Osteoblast (primary cell): ENCODE measurements around the gene SYT9. TPM values are rescaled to one million over a fixed set of nuclear protein-coding genes. Genes with fewer than 3 reads are reported as not detected.

Experiments used
- DNase-seq: peaks from one replicate; pipeline ENCODE4 v3.0.0; 2011; ENCODE audit warnings: low spot score, mixed read lengths; ENCODE audit not compliant: insufficient read length; ENCODE audit errors: missing footprints
- H2AFZ ChIP-seq: 2 replicates; pipeline ENCODE4 v1.6.0; 2011; ENCODE audit warnings: mild to moderate bottlenecking, low read length
- H3K27ac ChIP-seq: 2 replicates; pipeline ENCODE4 v1.5.1; 2011; ENCODE audit warnings: mild to moderate bottlenecking, low read depth, low read length, moderate library complexity
- H3K27me3 ChIP-seq: 2 replicates; pipeline ENCODE4 v1.6.0; 2012; ENCODE audit warnings: mild to moderate bottlenecking, control low read depth, inconsistent platforms, low read length, moderate library complexity; ENCODE audit not compliant: insufficient read depth
- H3K36me3 ChIP-seq: 2 replicates; pipeline ENCODE4 v1.5.1; 2011; ENCODE audit warnings: mild to moderate bottlenecking, low read length, control low read depth, moderate library complexity; ENCODE audit not compliant: insufficient read depth
- H3K4me1 ChIP-seq: 2 replicates; pipeline ENCODE4 v1.5.1; 2011; ENCODE audit warnings: mild to moderate bottlenecking, low read length, control low read depth, moderate library complexity; ENCODE audit not compliant: insufficient read depth
- H3K4me2 ChIP-seq: 2 replicates; pipeline ENCODE4 v1.6.0; 2011; ENCODE audit warnings: mild to moderate bottlenecking, low read length; ENCODE audit not compliant: insufficient read depth
- H3K4me3 ChIP-seq: fragments of 200-600 bp; sonication (generic); 3 replicates; pipeline ENCODE4 v1.5.1; 2012; ENCODE audit warnings: mild to moderate bottlenecking, low read length, inconsistent platforms; ENCODE audit not compliant: insufficient read depth
- H3K79me2 ChIP-seq: 2 replicates; pipeline ENCODE4 v1.6.0; 2012; ENCODE audit warnings: mild to moderate bottlenecking, low read length, control low read depth, inconsistent platforms; ENCODE audit not compliant: insufficient read depth
- H3K9me3 ChIP-seq: 2 replicates; pipeline ENCODE4 v1.5.1; 2011; ENCODE audit warnings: low read depth, low read length, control low read depth
- H4K20me1 ChIP-seq: 2 replicates; pipeline ENCODE4 v1.6.0; 2012; ENCODE audit warnings: mild to moderate bottlenecking, low read length, control low read depth; ENCODE audit not compliant: insufficient read depth
- total RNA-seq: library from RNA; depleted of rRNA; stranded (reverse); fragments of >200 nt; gene quantifications from 2 replicates; pipeline ENCODE4 v1.2.3, GENCODE V29; 2012
- TF ChIP-seq, protein P1 (sequence below): IDR thresholded peaks from 2 replicates; pipeline ENCODE4 v1.5.1; 2011; ENCODE audit warnings: mild to moderate bottlenecking, low read depth, low read length, moderate library complexity; ENCODE audit errors: extremely low read depth

The SYT9 gene
- total RNA-seq, 1 donor: not detected

DNA sequence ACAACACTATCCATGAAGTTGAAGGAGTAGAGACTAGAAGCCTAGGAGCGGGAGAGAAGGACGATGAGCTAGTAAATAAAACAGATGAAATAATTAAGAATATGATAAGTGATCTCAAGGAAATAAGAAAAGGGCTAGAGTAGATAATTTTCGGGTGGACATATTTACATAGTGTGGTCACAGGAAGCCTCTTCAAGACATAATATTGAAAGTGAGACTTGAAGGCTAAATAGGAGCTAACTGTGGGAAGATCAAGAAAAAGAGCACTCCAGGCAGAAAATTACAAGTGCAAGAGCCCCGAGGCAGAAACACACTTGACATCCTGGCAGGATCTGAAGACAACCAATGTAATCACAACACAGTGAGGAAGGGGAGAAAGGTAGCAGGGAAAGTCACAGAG is 250.2 kb downstream of the SYT9 start:
- Histone ChIP-seq H2AFZ (no peak overlapping the region), H3K9me3 (no peaks in the 10 kb centered on the region), H3K27me3 (no peaks in the 10 kb centered on the region), H3K79me2 (no peaks in the 10 kb centered on the region), H3K4me2 (no peak overlapping the region), H3K36me3 (no peaks in the 10 kb centered on the region), H3K27ac (no peak overlapping the region), H3K4me1 (no peaks in the 10 kb centered on the region), H3K4me3 (no peak overlapping the region), H4K20me1 (no peaks in the 10 kb centered on the region)
- DNase-seq: no peak
- TF ChIP-seq, protein P1, sequence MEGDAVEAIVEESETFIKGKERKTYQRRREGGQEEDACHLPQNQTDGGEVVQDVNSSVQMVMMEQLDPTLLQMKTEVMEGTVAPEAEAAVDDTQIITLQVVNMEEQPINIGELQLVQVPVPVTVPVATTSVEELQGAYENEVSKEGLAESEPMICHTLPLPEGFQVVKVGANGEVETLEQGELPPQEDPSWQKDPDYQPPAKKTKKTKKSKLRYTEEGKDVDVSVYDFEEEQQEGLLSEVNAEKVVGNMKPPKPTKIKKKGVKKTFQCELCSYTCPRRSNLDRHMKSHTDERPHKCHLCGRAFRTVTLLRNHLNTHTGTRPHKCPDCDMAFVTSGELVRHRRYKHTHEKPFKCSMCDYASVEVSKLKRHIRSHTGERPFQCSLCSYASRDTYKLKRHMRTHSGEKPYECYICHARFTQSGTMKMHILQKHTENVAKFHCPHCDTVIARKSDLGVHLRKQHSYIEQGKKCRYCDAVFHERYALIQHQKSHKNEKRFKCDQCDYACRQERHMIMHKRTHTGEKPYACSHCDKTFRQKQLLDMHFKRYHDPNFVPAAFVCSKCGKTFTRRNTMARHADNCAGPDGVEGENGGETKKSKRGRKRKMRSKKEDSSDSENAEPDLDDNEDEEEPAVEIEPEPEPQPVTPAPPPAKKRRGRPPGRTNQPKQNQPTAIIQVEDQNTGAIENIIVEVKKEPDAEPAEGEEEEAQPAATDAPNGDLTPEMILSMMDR: no peak

DNA sequence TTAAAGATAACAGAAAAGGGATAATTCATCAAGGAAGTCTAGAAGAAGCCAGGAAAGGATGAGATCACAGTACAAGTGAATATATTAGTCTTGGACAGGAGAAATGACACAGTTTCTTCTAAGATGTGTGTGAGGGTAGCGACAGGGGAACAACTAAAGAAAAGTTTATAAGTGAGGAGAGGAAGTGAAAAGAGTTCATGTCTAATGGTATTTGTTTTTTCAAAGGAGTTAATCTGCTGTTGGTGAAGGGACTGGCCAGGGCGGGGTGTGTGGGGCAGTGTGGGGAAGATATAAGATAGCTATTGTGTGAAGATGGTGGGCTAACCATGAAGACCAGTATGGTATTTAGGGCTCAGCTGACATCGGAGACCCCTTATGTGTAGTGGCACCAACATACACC is 254.5 kb downstream of the SYT9 start:
- TF ChIP-seq, protein P1: no peak
- no peak overlapping the region for H2AFZ ChIP-seq
- no peaks in the 10 kb centered on the region for H3K79me2 ChIP-seq
- H3K27ac ChIP-seq: no peak overlapping the region
- no peaks in the 10 kb centered on the region for H4K20me1 ChIP-seq
- no peak overlapping the region for H3K4me2 ChIP-seq
- no peak overlapping the region for H3K4me3 ChIP-seq
- H3K36me3 ChIP-seq: no peaks in the 10 kb centered on the region
- DNase-seq: no peak
- H3K27me3 ChIP-seq: no peaks in the 10 kb centered on the region
- no peaks in the 10 kb centered on the region for H3K9me3 ChIP-seq
- no peaks in the 10 kb centered on the region for H3K4me1 ChIP-seq

DNA sequence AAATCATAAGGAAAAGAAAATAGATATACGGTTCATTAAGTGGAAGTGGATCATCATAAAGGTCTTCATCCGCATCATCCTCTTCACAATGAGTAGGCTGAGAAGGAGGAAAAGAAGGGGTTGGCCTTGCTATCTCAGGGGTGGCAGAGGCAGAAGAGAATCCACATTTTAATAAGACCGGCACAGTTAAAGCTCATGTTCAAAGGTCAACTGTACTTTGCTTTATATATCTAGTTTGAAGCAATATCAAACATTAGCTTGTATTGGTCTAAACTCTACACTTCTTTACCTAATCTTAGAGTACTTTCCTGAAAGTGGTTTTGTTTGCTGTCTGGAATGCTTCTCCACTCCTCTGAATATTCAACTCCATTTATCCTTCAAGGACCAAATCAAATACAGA is 256.4 kb downstream of the SYT9 start:
- no peak overlapping the region for H2AFZ ChIP-seq
- H3K36me3 ChIP-seq: no peaks in the 10 kb centered on the region
- TF ChIP-seq, protein P1: no peak
- H3K4me3 ChIP-seq: no peak overlapping the region
- no peaks in the 10 kb centered on the region for H4K20me1 ChIP-seq
- H3K27me3 ChIP-seq: no peaks in the 10 kb centered on the region
- DNase-seq: no peak
- H3K27ac ChIP-seq: no peak overlapping the region
- no peak overlapping the region for H3K4me2 ChIP-seq
- peaks cover 9% of the 10 kb centered on the region for H3K4me1 ChIP-seq
- H3K79me2 ChIP-seq: no peaks in the 10 kb centered on the region
- no peaks in the 10 kb centered on the region for H3K9me3 ChIP-seq

DNA sequence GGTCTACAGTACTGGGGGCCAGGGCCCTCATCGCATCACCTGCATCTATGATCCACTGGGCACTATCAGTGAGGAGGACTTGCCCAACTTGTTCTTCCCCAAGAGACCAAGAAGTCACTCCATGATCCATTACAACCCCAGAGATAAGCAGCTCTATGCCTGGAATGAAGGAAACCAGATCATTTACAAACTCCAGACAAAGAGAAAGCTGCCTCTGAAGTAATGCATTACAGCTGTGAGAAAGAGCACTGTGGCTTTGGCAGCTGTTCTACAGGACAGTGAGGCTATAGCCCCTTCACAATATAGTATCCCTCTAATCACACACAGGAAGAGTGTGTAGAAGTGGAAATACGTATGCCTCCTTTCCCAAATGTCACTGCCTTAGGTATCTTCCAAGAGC is 258.3 kb downstream of the SYT9 start:
- Histone ChIP-seq H3K27me3 (peaks cover 11% of the 10 kb centered on the region), H3K27ac (no peak overlapping the region), H3K4me3 (no peak overlapping the region), H3K4me1 (peaks cover 14% of the 10 kb centered on the region), H3K9me3 (no peaks in the 10 kb centered on the region), H3K36me3 (no peaks in the 10 kb centered on the region), H2AFZ (no peak overlapping the region), H3K79me2 (no peaks in the 10 kb centered on the region), H3K4me2 (no peak overlapping the region), H4K20me1 (no peaks in the 10 kb centered on the region)
- DNase-seq: no peak
- TF ChIP-seq, protein P1: no peak
